ENCODE results near the gene PPP1R3F.
"Not testable (repeated sequence)": the region's sequence is repeated elsewhere in the genome, so short reads cannot be mapped to it uniquely, and the experiment has no call there.

PPP1R3F gene

DNA sequence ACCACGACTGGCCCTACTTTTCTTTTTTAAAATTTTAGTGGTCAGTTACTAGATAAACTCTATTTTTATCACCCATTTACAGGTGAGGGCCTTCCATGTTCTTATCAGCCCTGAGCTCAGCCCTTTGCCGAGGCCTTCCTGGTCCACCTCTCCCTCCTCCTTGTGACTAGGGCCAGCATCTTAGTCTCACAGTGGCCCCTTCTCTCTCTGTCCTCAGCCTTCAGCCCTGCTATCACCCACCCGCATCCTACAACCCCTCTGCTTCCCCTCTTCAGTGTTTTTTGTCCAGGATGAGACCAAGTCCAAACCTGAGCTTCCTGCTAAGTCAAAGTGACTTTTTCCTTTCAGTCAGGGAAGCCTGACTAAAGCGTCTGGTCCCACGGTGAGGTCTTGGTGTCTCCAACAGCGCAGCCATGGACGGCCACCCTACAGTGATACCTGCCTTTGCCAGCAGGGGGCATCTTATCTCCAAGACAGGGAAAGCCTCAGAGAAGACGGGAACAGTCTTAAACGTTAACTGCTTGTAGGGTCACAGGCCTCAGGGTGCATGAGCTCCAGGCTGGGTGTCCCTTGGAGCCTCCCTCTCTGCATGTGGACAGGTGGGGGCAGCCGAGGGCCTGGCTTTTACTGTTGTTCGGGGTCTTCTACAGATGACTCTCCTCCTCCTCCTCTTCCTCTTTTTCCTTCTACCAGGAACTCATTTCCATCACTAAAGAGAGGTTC lies 22.2 kb downstream of the PPP1R3F start:
- no peaks in the 10 kb centered on the region for H3K9me2 ChIP-seq (replicated peaks; ENCODE audit: low read depth, low read length)
- no peaks in the 10 kb centered on the region for H3F3A ChIP-seq (ENCODE audit: low read depth)
- H3K4me1 ChIP-seq (ENCODE audit: insufficient read depth, low read length, poor library complexity, severe bottlenecking), result no peaks in the 10 kb centered on the region
- H3K36me3 ChIP-seq (ENCODE audit: insufficient read depth, low read length), result no peaks in the 10 kb centered on the region
- no peaks in the 10 kb centered on the region for H3K79me2 ChIP-seq (ENCODE audit: insufficient read depth, low read length)
- H3K4me3 ChIP-seq (ENCODE audit: low read length, poor library complexity, severe bottlenecking), result no peak overlapping the region
- H3K9ac ChIP-seq (ENCODE audit: low read depth, low read length, poor library complexity, severe bottlenecking), result no peak overlapping the region
- no peaks in the 10 kb centered on the region for H4K20me1 ChIP-seq (ENCODE audit: insufficient read depth, low read length, poor library complexity, severe bottlenecking)
- no peak overlapping the region for H2AFZ ChIP-seq (ENCODE audit: low read length)
- H3K27me3 ChIP-seq (ENCODE audit: insufficient read depth, low read length, poor library complexity, severe bottlenecking), result no peaks in the 10 kb centered on the region
- H3K9me3 ChIP-seq (ENCODE audit: insufficient read depth, low read depth, low read length), result no peaks in the 10 kb centered on the region
- H3K4me2 ChIP-seq (ENCODE audit: low read depth, low read length, poor library complexity, severe bottlenecking), result no peak overlapping the region
- TF ChIP-seq EZH2phosphoT487 (IDR thresholded peaks at IDR 0.05; ENCODE audit: borderline replicate concordance) (no peak), CTCF (conservative IDR thresholded peaks at IDR 0.05; ENCODE audit: low read length) (peak; percentile 62)

GRCh38 chrX:49292400-49293362 lies 23.1 kb downstream of the PPP1R3F start:
- Histone ChIP-seq H4K20me1 (ENCODE audit: insufficient read depth, low read length, poor library complexity, severe bottlenecking) (no peaks in the 10 kb centered on the region), H3K27me3 (ENCODE audit: insufficient read depth, low read length, poor library complexity, severe bottlenecking) (no peaks in the 10 kb centered on the region), H3K4me3 (ENCODE audit: low read length, poor library complexity, severe bottlenecking) (no peak overlapping the region), H3K4me2 (ENCODE audit: low read depth, low read length, poor library complexity, severe bottlenecking) (no peak overlapping the region), H3K4me1 (ENCODE audit: insufficient read depth, low read length, poor library complexity, severe bottlenecking) (no peaks in the 10 kb centered on the region), H3K9ac (ENCODE audit: low read depth, low read length, poor library complexity, severe bottlenecking) (no peak overlapping the region), H3K36me3 (ENCODE audit: insufficient read depth, low read length) (no peaks in the 10 kb centered on the region), H3K79me2 (ENCODE audit: insufficient read depth, low read length) (no peaks in the 10 kb centered on the region), H3K9me2 (replicated peaks; ENCODE audit: low read depth, low read length) (no peaks in the 10 kb centered on the region), H3K9me3 (ENCODE audit: insufficient read depth, low read depth, low read length) (no peaks in the 10 kb centered on the region), H2AFZ (ENCODE audit: low read length) (no peak overlapping the region), H3F3A (ENCODE audit: low read depth) (no peaks in the 10 kb centered on the region)
- TF ChIP-seq EZH2phosphoT487 (IDR thresholded peaks at IDR 0.05; ENCODE audit: borderline replicate concordance) (no peak), CTCF (conservative IDR thresholded peaks at IDR 0.05; ENCODE audit: low read length) (no peak)

DNA sequence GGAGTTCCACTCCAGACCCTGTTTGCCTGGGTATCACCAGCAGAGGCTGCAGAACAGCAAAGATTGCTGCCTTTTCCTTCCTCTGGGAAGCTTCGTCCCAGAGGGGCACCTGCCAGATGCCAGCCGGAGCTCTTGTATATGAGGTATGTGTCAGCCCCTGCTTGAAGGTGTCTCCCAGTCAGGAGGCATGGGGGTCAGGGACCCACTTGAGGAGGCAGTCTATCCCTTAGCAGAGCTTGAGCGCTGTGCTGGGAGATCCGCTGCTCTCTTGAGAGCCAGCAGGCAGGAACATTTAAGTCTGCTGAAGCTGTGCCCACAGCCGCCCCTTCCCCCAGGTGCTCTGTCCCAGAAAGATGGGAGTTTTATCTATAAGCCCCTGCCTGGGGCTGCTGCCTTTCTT lies 29.7 kb downstream of the PPP1R3F start:
- not testable (repeated sequence) for H3K9ac ChIP-seq (ENCODE audit: low read depth, low read length, poor library complexity, severe bottlenecking); H3K79me2 ChIP-seq (ENCODE audit: insufficient read depth, low read length); H3K9me2 ChIP-seq (replicated peaks; ENCODE audit: low read depth, low read length); H2AFZ ChIP-seq (ENCODE audit: low read length); H3K4me1 ChIP-seq (ENCODE audit: insufficient read depth, low read length, poor library complexity, severe bottlenecking); H3K36me3 ChIP-seq (ENCODE audit: insufficient read depth, low read length); H3K27me3 ChIP-seq (ENCODE audit: insufficient read depth, low read length, poor library complexity, severe bottlenecking); H4K20me1 ChIP-seq (ENCODE audit: insufficient read depth, low read length, poor library complexity, severe bottlenecking); H3K4me2 ChIP-seq (ENCODE audit: low read depth, low read length, poor library complexity, severe bottlenecking); H3K9me3 ChIP-seq (ENCODE audit: insufficient read depth, low read depth, low read length); H3K4me3 ChIP-seq (ENCODE audit: low read length, poor library complexity, severe bottlenecking); H3F3A ChIP-seq (ENCODE audit: low read depth)
